ENCODE results near the gene HNF1A.
"Not testable (repeated sequence)": the region's sequence is repeated elsewhere in the genome, so short reads cannot be mapped to it uniquely, and the experiment has no call there.

Gene HNF1A

DNA sequence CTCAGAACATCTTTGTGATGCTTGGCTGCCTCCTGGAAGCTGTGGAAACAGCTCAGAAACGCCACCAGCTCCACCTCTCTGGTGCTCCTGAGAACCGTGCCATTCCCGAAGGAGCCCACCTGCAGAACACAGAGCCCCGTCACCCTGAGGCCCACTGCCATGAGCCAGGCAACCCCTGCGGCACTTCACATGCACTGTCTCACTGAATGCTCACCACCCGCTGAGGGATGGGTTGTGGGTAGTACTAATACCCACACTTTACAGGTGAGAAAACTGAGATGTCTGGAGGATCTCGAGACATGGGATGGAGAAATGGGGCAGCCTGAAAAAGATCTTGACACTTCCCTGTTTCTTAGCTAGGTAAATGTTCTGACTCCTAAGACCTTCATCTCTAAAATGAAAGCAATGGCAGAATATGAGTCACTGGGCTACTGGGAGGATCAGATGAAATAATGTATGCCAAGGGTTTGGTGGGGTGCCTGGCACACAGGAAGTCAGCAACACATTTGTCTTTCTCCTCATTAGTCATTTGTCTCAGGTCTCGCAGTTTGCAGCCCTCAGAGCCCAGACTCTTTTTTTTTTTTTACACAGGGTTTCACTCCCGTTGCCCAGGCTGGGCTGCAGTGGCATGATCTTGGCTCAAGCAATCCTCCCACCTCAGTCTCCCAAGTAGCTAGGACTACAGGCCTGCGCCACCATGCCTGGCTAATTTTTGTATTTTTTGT lies 55.4 kb downstream of the HNF1A start:
- H3K27ac ChIP-seq = no peak overlapping the region

DNA sequence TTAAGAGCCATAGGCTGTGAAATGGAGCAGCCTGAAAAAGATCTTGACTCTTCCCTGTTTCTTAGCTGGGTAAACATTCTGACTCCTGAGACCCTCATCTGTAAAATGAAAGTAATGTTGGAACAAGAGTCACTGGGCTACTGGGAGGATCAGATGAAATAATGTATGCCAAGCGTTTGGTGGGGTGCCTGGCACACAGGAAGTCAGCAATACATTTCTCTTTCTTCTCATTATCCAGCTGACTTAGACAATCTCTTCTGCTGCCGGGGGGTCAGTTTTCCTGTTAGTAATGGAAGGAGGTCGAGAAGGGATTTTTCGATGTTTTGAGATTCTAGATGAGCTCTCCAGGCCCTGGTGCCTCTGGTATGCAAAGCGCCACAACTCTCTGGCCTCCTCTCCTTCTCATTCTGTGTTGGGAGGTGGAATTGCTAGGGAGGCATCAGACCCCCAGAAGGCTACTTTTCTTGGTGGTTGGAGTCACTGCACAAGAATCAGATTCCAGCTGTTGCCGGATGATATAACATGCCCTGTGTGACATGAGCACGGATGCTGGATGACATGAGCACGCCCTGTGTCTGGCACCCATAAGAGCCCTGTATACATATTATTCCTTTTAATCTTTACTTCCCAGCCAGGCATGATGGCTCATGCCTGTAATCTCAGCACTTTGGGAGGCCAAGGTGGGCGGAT lies 56.4 kb downstream of the HNF1A start:
- H3K27ac ChIP-seq = no peak overlapping the region
- no peak for TF ChIP-seq ZFX (IDR thresholded peaks at IDR 0.05; ENCODE audit: borderline replicate concordance)
- TF ChIP-seq, protein P1, sequence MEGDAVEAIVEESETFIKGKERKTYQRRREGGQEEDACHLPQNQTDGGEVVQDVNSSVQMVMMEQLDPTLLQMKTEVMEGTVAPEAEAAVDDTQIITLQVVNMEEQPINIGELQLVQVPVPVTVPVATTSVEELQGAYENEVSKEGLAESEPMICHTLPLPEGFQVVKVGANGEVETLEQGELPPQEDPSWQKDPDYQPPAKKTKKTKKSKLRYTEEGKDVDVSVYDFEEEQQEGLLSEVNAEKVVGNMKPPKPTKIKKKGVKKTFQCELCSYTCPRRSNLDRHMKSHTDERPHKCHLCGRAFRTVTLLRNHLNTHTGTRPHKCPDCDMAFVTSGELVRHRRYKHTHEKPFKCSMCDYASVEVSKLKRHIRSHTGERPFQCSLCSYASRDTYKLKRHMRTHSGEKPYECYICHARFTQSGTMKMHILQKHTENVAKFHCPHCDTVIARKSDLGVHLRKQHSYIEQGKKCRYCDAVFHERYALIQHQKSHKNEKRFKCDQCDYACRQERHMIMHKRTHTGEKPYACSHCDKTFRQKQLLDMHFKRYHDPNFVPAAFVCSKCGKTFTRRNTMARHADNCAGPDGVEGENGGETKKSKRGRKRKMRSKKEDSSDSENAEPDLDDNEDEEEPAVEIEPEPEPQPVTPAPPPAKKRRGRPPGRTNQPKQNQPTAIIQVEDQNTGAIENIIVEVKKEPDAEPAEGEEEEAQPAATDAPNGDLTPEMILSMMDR (IDR thresholded peaks at IDR 0.05) = no peak

More for the DNA sequence above, 55.4 kb downstream of the HNF1A start:
- TF ChIP-seq, protein P1 (IDR thresholded peaks at IDR 0.05) = no peak
- no peak for TF ChIP-seq ZFX (IDR thresholded peaks at IDR 0.05; ENCODE audit: borderline replicate concordance)

DNA sequence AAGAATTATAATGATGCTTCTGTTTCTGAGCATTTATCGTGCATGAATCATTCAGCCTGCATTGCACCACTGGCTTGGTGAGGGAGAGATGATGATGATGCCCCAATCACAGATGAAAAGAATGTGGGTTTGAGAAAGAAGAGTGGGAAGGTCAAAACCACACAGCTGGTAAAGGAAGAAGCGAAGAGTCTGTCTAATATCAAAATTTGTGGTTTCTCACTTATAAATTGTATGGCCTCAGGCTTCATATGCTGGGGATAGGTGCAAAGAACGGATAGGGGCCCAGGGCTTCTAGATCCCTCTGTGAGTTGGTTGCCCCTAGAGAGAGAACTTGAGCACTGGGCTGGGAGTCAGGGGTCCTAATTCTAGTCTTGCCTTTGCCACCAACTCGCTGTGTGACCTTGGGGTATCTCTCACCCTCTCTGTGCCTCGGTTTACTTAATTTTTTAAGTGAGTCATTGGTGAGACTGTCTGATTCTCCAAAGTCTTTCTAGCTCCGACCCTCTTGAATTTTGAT lies 58.5 kb downstream of the HNF1A start:
- no peak overlapping the region for H3K27ac ChIP-seq
- TF ChIP-seq, protein P1 (IDR thresholded peaks at IDR 0.05) = no peak
- no peak for TF ChIP-seq ZFX (IDR thresholded peaks at IDR 0.05; ENCODE audit: borderline replicate concordance)

DNA sequence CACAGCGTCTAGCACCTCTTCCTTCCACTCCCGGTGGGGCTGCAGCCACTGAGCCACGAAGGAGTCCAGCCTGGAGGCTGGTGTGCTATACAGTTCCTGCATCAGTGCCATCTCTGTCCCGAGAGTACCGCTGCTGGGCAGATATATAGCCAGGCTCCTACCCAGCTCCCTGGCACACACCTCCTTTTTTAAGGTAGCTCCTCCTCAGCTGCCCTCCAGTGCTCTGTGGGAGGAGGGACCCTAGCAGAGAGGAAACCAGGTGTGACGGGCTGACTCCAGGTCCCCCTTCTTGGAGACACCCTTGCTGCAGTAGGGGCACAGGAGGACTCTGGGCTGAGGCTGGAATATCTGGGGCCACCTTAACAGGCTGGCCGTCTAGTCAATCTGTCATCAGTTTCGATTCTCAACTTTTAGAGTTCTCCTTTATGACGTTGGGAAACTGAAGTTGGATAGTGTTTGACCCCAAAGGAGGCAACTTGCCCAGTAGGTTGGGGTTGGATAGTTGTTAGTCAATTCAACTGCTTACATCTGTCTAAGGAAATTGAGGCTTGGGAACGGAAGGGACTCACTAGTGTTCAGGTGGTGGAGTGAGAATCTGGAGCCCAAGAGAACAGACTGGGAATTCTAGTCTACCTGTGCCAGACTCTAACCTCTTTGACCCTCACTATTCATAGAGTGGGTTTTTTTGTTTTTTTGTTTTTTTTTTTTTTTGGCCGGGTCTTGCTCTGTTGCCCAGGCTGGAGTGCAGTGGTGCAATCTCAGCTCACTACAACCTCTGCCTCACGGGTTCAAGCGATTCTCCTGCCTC lies 60.7 kb downstream of the HNF1A start, which contains the start of gene OASL:
OASL (minus strand) TSS at position 386 of the 808 bp plus-strand sequence; CDS start at position 111, 275 bp downstream.
- TF ChIP-seq, protein P1 (IDR thresholded peaks at IDR 0.05) = no peak
- no peak for TF ChIP-seq ZFX (IDR thresholded peaks at IDR 0.05; ENCODE audit: borderline replicate concordance)
- no peak within 1 kb of the TSS for H3K27ac ChIP-seq

DNA sequence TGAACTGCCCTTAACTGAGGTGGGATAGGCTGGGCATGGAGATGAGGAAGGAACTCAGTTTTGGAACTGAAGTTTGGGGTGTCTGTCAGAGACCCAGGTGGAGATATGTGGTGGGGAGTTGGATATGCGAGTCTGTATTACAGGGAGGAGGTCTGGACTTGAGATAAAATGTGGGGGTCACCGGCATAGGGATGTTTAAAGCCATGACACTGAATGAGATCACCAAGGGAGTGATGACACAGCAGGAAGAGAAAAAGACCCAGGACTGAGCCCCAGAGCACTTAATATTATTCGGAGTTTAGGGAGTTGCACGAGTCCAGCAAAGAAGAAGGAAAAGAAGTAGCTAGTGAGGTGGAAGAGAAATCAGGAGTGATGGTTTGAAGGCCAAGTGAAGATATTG lies 64.7 kb downstream of the HNF1A start:
- TF ChIP-seq ZFX (IDR thresholded peaks at IDR 0.05; ENCODE audit: borderline replicate concordance) = no peak
- TF ChIP-seq, protein P1 (IDR thresholded peaks at IDR 0.05) = no peak
- no peak overlapping the region for H3K27ac ChIP-seq

DNA sequence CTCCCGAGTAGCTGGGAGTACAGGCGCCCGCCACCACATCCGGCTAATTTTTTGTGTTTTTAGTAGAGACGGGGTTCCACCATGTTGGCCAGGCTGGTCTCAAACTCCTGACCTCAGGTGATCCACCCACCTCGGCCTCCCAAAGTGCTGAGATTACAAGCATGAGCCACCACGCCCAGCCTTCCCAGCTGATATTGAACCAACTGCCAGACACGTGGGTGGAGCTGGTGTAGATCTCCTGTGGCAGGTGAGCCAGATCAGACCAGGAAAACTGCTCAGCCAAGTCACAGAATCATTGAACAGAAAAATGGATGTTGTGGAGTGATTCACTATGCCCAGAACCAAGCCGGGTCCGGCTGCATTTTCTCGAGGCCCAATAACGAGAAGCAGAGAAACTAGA lies 69.1 kb downstream of the HNF1A start:
- H3K27ac ChIP-seq = not testable (repeated sequence)

DNA sequence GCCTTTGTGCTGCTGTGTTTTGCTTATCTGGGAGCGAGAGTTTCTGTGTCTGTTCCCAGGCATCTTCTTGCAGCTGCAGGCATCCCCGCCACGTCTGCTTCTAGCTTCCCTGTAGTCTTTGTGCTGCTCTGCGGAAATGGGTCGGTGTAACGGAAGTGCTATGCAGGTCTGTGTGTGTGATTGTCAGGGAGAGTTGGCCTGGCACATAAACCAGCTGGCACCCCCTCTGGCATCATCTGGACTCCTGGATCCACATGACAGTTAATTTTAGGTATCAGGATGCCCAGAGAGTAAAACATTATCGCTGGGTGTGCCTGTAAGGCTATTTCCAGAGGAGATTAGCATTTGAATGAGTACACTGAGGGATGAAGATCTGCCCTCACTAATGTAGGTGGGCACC lies 70.1 kb downstream of the HNF1A start:
- TF ChIP-seq ZFX (IDR thresholded peaks at IDR 0.05; ENCODE audit: borderline replicate concordance) = no peak
- TF ChIP-seq, protein P1 (IDR thresholded peaks at IDR 0.05) = no peak
- H3K27ac ChIP-seq = no peak overlapping the region

All from 22Rv1 (cell line).